ENCODE measurements around the gene P3R3URF.

The P3R3URF gene

GRCh38 chr1:46204406-46204742, 28.1 kb upstream of the P3R3URF start:
- Histone ChIP-seq H3K27ac (ENCODE audit: low read depth, low read length) (no peak overlapping the region), H3K36me3 (ENCODE audit: low read length) (no peaks in the 10 kb centered on the region), H2AFZ (ENCODE audit: low read depth, low read length, severe bottlenecking) (no peak overlapping the region), H3F3A (ENCODE audit: insufficient read depth) (peaks cover under 1% of the 10 kb centered on the region; the same call in 1 of the 2 replicates), H3K9ac (ENCODE audit: low read length) (no peak overlapping the region), H3K79me2 (ENCODE audit: insufficient read depth, low read length) (no peaks in the 10 kb centered on the region), H3K4me2 (ENCODE audit: low read depth, low read length, poor library complexity, severe bottlenecking) (no peak overlapping the region), H3K9me3 (ENCODE audit: insufficient read depth, low read length) (no peaks in the 10 kb centered on the region), H3K9me2 (replicated peaks; ENCODE audit: insufficient read depth, low read length) (no peaks in the 10 kb centered on the region), H3K27me3 (ENCODE audit: low read length) (no peaks in the 10 kb centered on the region), H4K20me1 (ENCODE audit: low read depth, low read length) (no peaks in the 10 kb centered on the region), H3K4me3 (ENCODE audit: insufficient read depth, low read length, poor library complexity, severe bottlenecking) (no peak overlapping the region)
- no peak for TF ChIP-seq EZH2phosphoT487 (conservative IDR thresholded peaks at IDR 0.05; ENCODE audit: low read length)
- no peak for TF ChIP-seq CTCF (IDR thresholded peaks at IDR 0.05; ENCODE audit: insufficient read depth, low read length, poor library complexity, severe bottlenecking)

- H3K9me3 ChIP-seq (ENCODE audit: insufficient read depth, low read length): no peaks in the 10 kb centered on the region
- no peaks in the 10 kb centered on the region for H3K27me3 ChIP-seq (ENCODE audit: low read length)
- no peak overlapping the region for H3K27ac ChIP-seq (ENCODE audit: low read depth, low read length)
- TF ChIP-seq EZH2phosphoT487 (conservative IDR thresholded peaks at IDR 0.05; ENCODE audit: low read length): no peak
- TF ChIP-seq CTCF (IDR thresholded peaks at IDR 0.05; ENCODE audit: insufficient read depth, low read length, poor library complexity, severe bottlenecking): no peak
- H3K4me2 ChIP-seq (ENCODE audit: low read depth, low read length, poor library complexity, severe bottlenecking): no peak overlapping the region
- H3K4me3 ChIP-seq (ENCODE audit: insufficient read depth, low read length, poor library complexity, severe bottlenecking): no peak overlapping the region
- H3F3A ChIP-seq (ENCODE audit: insufficient read depth): peaks cover 6% of the 10 kb centered on the region; the same call in 1 of the 2 replicates
- H3K79me2 ChIP-seq (ENCODE audit: insufficient read depth, low read length): no peaks in the 10 kb centered on the region
- no peak overlapping the region for H3K9ac ChIP-seq (ENCODE audit: low read length)
- H4K20me1 ChIP-seq (ENCODE audit: low read depth, low read length): no peaks in the 10 kb centered on the region
- no peaks in the 10 kb centered on the region for H3K36me3 ChIP-seq (ENCODE audit: low read length)
- H3K9me2 ChIP-seq (replicated peaks; ENCODE audit: insufficient read depth, low read length): no peaks in the 10 kb centered on the region
- H2AFZ ChIP-seq (ENCODE audit: low read depth, low read length, severe bottlenecking): no peak overlapping the region
Measured at GRCh38 chr1:46203738-46204405, 27.6 kb upstream of the P3R3URF start.

- H3K9ac ChIP-seq (ENCODE audit: low read length): peak overlapping the region; percentile 82
- TF ChIP-seq CTCF (IDR thresholded peaks at IDR 0.05; ENCODE audit: insufficient read depth, low read length, poor library complexity, severe bottlenecking) (no peak), EZH2phosphoT487 (conservative IDR thresholded peaks at IDR 0.05; ENCODE audit: low read length) (no peak)
- no peaks in the 10 kb centered on the region for H3K9me2 ChIP-seq (replicated peaks; ENCODE audit: insufficient read depth, low read length)
- H3K4me3 ChIP-seq (ENCODE audit: insufficient read depth, low read length, poor library complexity, severe bottlenecking): no peak overlapping the region
- H3K79me2 ChIP-seq (ENCODE audit: insufficient read depth, low read length): no peaks in the 10 kb centered on the region
- peak overlapping the region; percentile 4 for H2AFZ ChIP-seq (ENCODE audit: low read depth, low read length, severe bottlenecking)
- no peaks in the 10 kb centered on the region for H3K9me3 ChIP-seq (ENCODE audit: insufficient read depth, low read length)
- H3F3A ChIP-seq (ENCODE audit: insufficient read depth): peaks cover 9% of the 10 kb centered on the region; the same call in 1 of the 2 replicates
- no peaks in the 10 kb centered on the region for H3K36me3 ChIP-seq (ENCODE audit: low read length)
- no peak overlapping the region for H3K27ac ChIP-seq (ENCODE audit: low read depth, low read length)
- H4K20me1 ChIP-seq (ENCODE audit: low read depth, low read length): no peaks in the 10 kb centered on the region
- peak overlapping the region; percentile 90 for H3K4me2 ChIP-seq (ENCODE audit: low read depth, low read length, poor library complexity, severe bottlenecking)
- H3K27me3 ChIP-seq (ENCODE audit: low read length): no peaks in the 10 kb centered on the region
Measured at GRCh38 chr1:46199233-46199749, 23.0 kb upstream of the P3R3URF start.
